Osteoblast (primary cell): Measurements from ENCODE around the gene ANGPT4. TPM values are rescaled to one million over a fixed set of nuclear protein-coding genes. Genes with fewer than 3 reads are reported as not detected.

ENCODE experiments used
- DNase-seq: peaks from one replicate; pipeline ENCODE4 v3.0.0; 2011; ENCODE audit warnings: low spot score, mixed read lengths; ENCODE audit not compliant: insufficient read length; ENCODE audit errors: missing footprints
- H2AFZ ChIP-seq: 2 replicates; pipeline ENCODE4 v1.6.0; 2011; ENCODE audit warnings: mild to moderate bottlenecking, low read length
- H3K27ac ChIP-seq: 2 replicates; pipeline ENCODE4 v1.5.1; 2011; ENCODE audit warnings: mild to moderate bottlenecking, low read depth, low read length, moderate library complexity
- H3K27me3 ChIP-seq: 2 replicates; pipeline ENCODE4 v1.6.0; 2012; ENCODE audit warnings: mild to moderate bottlenecking, control low read depth, inconsistent platforms, low read length, moderate library complexity; ENCODE audit not compliant: insufficient read depth
- H3K36me3 ChIP-seq: 2 replicates; pipeline ENCODE4 v1.5.1; 2011; ENCODE audit warnings: mild to moderate bottlenecking, low read length, control low read depth, moderate library complexity; ENCODE audit not compliant: insufficient read depth
- H3K4me1 ChIP-seq: 2 replicates; pipeline ENCODE4 v1.5.1; 2011; ENCODE audit warnings: mild to moderate bottlenecking, low read length, control low read depth, moderate library complexity; ENCODE audit not compliant: insufficient read depth
- H3K4me2 ChIP-seq: 2 replicates; pipeline ENCODE4 v1.6.0; 2011; ENCODE audit warnings: mild to moderate bottlenecking, low read length; ENCODE audit not compliant: insufficient read depth
- H3K4me3 ChIP-seq: fragments of 200-600 bp; sonication (generic); 3 replicates; pipeline ENCODE4 v1.5.1; 2012; ENCODE audit warnings: mild to moderate bottlenecking, low read length, inconsistent platforms; ENCODE audit not compliant: insufficient read depth
- H3K79me2 ChIP-seq: 2 replicates; pipeline ENCODE4 v1.6.0; 2012; ENCODE audit warnings: mild to moderate bottlenecking, low read length, control low read depth, inconsistent platforms; ENCODE audit not compliant: insufficient read depth
- H3K9me3 ChIP-seq: 2 replicates; pipeline ENCODE4 v1.5.1; 2011; ENCODE audit warnings: low read depth, low read length, control low read depth
- H4K20me1 ChIP-seq: 2 replicates; pipeline ENCODE4 v1.6.0; 2012; ENCODE audit warnings: mild to moderate bottlenecking, low read length, control low read depth; ENCODE audit not compliant: insufficient read depth
- total RNA-seq: library from RNA; depleted of rRNA; stranded (reverse); fragments of >200 nt; gene quantifications from 2 replicates; pipeline ENCODE4 v1.2.3, GENCODE V29; 2012
- TF ChIP-seq, protein P1 (sequence below): IDR thresholded peaks from 2 replicates; pipeline ENCODE4 v1.5.1; 2011; ENCODE audit warnings: mild to moderate bottlenecking, low read depth, low read length, moderate library complexity; ENCODE audit errors: extremely low read depth

The ANGPT4 gene
- total RNA-seq, 1 donor = under 0.01 TPM

DNA sequence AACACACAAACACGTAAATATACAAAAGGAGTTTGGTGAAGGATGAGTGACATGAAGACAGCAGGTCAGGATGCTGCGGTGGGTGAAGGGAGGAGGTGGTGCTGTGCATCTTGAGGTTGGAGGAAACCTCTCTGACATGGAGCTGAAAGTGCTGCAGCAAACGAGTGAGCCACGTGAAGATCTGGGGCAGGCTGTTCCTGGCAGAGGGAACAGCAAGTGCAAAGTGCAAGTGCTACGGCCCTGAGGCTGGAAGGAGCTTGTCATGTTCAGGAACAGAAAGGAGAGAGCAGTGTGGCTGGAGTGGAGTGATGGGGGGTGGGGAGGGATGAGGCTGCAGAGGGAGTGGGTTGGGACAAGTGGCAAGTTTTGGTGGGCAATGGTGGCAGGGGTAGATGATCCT lies 24.8 kb upstream of the ANGPT4 start:
- no peaks in the 10 kb centered on the region for H3K36me3 ChIP-seq
- H3K27ac ChIP-seq = no peak overlapping the region
- no peak for DNase-seq
- H3K79me2 ChIP-seq = no peaks in the 10 kb centered on the region
- no peaks in the 10 kb centered on the region for H3K4me1 ChIP-seq
- H3K27me3 ChIP-seq = peaks cover 7% of the 10 kb centered on the region
- H3K4me3 ChIP-seq = no peak overlapping the region
- H3K9me3 ChIP-seq = no peaks in the 10 kb centered on the region
- no peak overlapping the region for H2AFZ ChIP-seq
- no peaks in the 10 kb centered on the region for H4K20me1 ChIP-seq
- TF ChIP-seq, protein P1, sequence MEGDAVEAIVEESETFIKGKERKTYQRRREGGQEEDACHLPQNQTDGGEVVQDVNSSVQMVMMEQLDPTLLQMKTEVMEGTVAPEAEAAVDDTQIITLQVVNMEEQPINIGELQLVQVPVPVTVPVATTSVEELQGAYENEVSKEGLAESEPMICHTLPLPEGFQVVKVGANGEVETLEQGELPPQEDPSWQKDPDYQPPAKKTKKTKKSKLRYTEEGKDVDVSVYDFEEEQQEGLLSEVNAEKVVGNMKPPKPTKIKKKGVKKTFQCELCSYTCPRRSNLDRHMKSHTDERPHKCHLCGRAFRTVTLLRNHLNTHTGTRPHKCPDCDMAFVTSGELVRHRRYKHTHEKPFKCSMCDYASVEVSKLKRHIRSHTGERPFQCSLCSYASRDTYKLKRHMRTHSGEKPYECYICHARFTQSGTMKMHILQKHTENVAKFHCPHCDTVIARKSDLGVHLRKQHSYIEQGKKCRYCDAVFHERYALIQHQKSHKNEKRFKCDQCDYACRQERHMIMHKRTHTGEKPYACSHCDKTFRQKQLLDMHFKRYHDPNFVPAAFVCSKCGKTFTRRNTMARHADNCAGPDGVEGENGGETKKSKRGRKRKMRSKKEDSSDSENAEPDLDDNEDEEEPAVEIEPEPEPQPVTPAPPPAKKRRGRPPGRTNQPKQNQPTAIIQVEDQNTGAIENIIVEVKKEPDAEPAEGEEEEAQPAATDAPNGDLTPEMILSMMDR = no peak
- H3K4me2 ChIP-seq = no peak overlapping the region

- peaks cover 7% of the 10 kb centered on the region for H3K27me3 ChIP-seq
- H4K20me1 ChIP-seq = no peaks in the 10 kb centered on the region
- H3K9me3 ChIP-seq = no peaks in the 10 kb centered on the region
- no peak overlapping the region for H2AFZ ChIP-seq
- TF ChIP-seq, protein P1 = no peak
- H3K79me2 ChIP-seq = no peaks in the 10 kb centered on the region
- H3K4me2 ChIP-seq = no peak overlapping the region
- H3K4me3 ChIP-seq = no peak overlapping the region
- H3K36me3 ChIP-seq = no peaks in the 10 kb centered on the region
- H3K27ac ChIP-seq = no peak overlapping the region
- DNase-seq = no peak
- no peaks in the 10 kb centered on the region for H3K4me1 ChIP-seq
Observed at GRCh38 chr20:939606-940005, 23.5 kb upstream of the ANGPT4 start.

- Histone ChIP-seq H3K9me3 (peaks cover 5% of the 10 kb centered on the region), H3K4me1 (no peaks in the 10 kb centered on the region), H3K27ac (no peak overlapping the region), H3K79me2 (no peaks in the 10 kb centered on the region), H3K27me3 (no peaks in the 10 kb centered on the region), H3K4me3 (no peak overlapping the region), H3K4me2 (no peak overlapping the region), H4K20me1 (no peaks in the 10 kb centered on the region), H3K36me3 (no peaks in the 10 kb centered on the region), H2AFZ (no peak overlapping the region)
- TF ChIP-seq, protein P1 = no peak
- DNase-seq = no peak
Observed at GRCh38 chr20:934186-934840, 18.2 kb upstream of the ANGPT4 start.

DNA sequence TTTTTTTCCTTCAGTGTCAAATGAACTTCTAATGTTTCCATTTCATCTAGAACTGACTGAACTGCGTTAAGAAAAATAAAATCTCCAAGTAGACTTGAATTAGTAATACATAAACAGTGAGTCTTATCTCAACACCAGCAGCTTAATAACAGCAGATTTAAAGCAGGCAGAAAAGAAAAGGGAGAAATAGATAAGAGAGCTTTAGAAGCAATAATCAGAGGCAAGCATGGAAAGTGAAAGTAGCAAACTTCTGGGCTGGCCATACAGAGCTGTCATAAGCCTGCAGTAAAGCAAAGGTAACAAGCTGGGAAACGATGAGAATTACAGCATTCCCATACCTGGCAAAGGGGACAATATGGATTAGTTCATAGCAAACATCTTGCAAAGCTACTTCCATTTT lies 16.9 kb upstream of the ANGPT4 start:
- H3K4me3 ChIP-seq = no peak overlapping the region
- H2AFZ ChIP-seq = no peak overlapping the region
- no peaks in the 10 kb centered on the region for H3K36me3 ChIP-seq
- H3K27me3 ChIP-seq = no peaks in the 10 kb centered on the region
- H4K20me1 ChIP-seq = no peaks in the 10 kb centered on the region
- peaks cover 5% of the 10 kb centered on the region for H3K9me3 ChIP-seq
- no peak for DNase-seq
- H3K79me2 ChIP-seq = no peaks in the 10 kb centered on the region
- no peak overlapping the region for H3K27ac ChIP-seq
- H3K4me2 ChIP-seq = no peak overlapping the region
- TF ChIP-seq, protein P1 = no peak
- no peaks in the 10 kb centered on the region for H3K4me1 ChIP-seq
